HCT116 (cell line): ENCODE data around the gene COA8. TPM values are rescaled to one million over a fixed set of nuclear protein-coding genes. Genes with fewer than 3 reads are reported as not detected.

Source experiments
- ATAC-seq: fragments of 200-7000 bp; cut with Tn5 transposase; 2 replicates; pipeline ENCODE4 v1.9.1; 2020; ENCODE audit warnings: mild to moderate bottlenecking, moderate library complexity
- BruUV-seq: library from RNA; stranded (reverse); fragments of 400-500 nt; replicated peaks from 2 replicates; lab custom pipeline; 2021; lab: Mats Ljungman, UMichigan
- CTCF ChIA-PET: fragments of 300-600 bp; sonication (Branson Sonifier 250); formaldehyde crosslinking; loops from one replicate; lab custom pipeline; 2021; ENCODE audit warnings: antibody characterized with exemption; lab: Charles Lee
- POLR2A ChIA-PET: fragments of 300-600, 350-600 bp; sonication (Branson Sonifier 250); formaldehyde crosslinking; loops from one replicate; lab custom pipeline; 2021; ENCODE audit warnings: antibody characterized with exemption; lab: Charles Lee
- RAD21 ChIA-PET, 2 experiments: fragments of 300-600 bp; sonication (Branson Sonifier 250); formaldehyde crosslinking; loops; one replicate each; lab custom pipeline; 2023; ENCODE audit warnings: low total read pairs in 2 of 2; ENCODE audit not compliant: uncharacterized antibody in 2 of 2, unreplicated experiment in 2 of 2, low non-redundant PET in 1 of 2; lab: Charles Lee
- DNase-seq: peaks from one replicate; pipeline ENCODE4 v3.0.0-alpha.2; 2010; ENCODE audit warnings: low read depth, low spot score
- H2AFZ ChIP-seq: fragments of 200-600 bp; shearing (Covaris generic), sonication (generic); 2 replicates; pipeline ENCODE4 v1.6.1; 2017; ENCODE audit warnings: low read depth, mixed run types, mixed read lengths, antibody characterized with exemption, low read length; ENCODE audit not compliant: poor library complexity, severe bottlenecking
- H3K27ac ChIP-seq: 2 replicates; pipeline ENCODE4 v1.5.1; 2012; ENCODE audit warnings: low read depth, low read length
- H3K27me3 ChIP-seq: fragments of 200-600 bp; sonication (generic); 2 replicates; pipeline ENCODE4 v1.6.1; 2016; ENCODE audit warnings: mixed run types, low read length, mixed read lengths; ENCODE audit not compliant: insufficient read depth
- H3K36me3 ChIP-seq, 2 experiments: fragments of 200-500 bp in 1 of 2; fragments of 200-600 bp in 1 of 2; sonication (Bioruptor generic) in 1 of 2; sonication (generic) in 1 of 2; 2 replicates each; pipeline versions ENCODE4 v1.5.1 to v1.6.1; 2014 to 2016; ENCODE audit warnings: low read length in 2 of 2, inconsistent platforms in 1 of 2, mixed read lengths in 1 of 2, mixed run types in 1 of 2; ENCODE audit not compliant: insufficient read depth in 2 of 2, control insufficient read depth in 1 of 2
- H3K4me1 ChIP-seq, 2 experiments: fragments of 200-600 bp in 1 of 2; sonication (generic) in 1 of 2; 2 replicates each; pipeline versions ENCODE4 v1.5.1 to v1.6.1; 2012 to 2017; ENCODE audit warnings: low read length in 2 of 2, inconsistent platforms in 1 of 2, mild to moderate bottlenecking in 1 of 2, mixed read lengths in 1 of 2, mixed run types in 1 of 2, moderate library complexity in 1 of 2; ENCODE audit not compliant: insufficient read depth in 2 of 2, control insufficient read depth in 1 of 2
- H3K4me2 ChIP-seq: fragments of 200-600 bp; sonication (generic); 2 replicates; pipeline ENCODE4 v1.6.1; 2017; ENCODE audit warnings: mixed run types, low read length, mixed read lengths
- H3K4me3 ChIP-seq, 2 experiments: fragments of 200-600 bp in 1 of 2; sonication (generic) in 1 of 2; replicated peaks in 1 of 2; 2 replicates each; pipeline ENCODE4 v1.5.1; 2011 to 2016; ENCODE audit warnings: low read length in 2 of 2, control low read depth in 1 of 2, low read depth in 1 of 2, mild to moderate bottlenecking in 1 of 2, mixed read lengths in 1 of 2, mixed run types in 1 of 2
- H3K79me2 ChIP-seq: fragments of 200-600 bp; sonication (generic); 2 replicates; pipeline ENCODE4 v1.6.1; 2017; ENCODE audit warnings: mild to moderate bottlenecking, mixed run types, low read length, moderate library complexity, mixed read lengths; ENCODE audit not compliant: insufficient read depth
- H3K9ac ChIP-seq: fragments of 200-600 bp; sonication (generic); 2 replicates; pipeline ENCODE4 v1.6.1; 2016; ENCODE audit warnings: low read length, mixed read lengths
- H3K9me2 ChIP-seq: fragments of 200-600 bp; sonication (generic), shearing (Covaris generic); 2 replicates; pipeline ENCODE4 v1.6.1; 2017; ENCODE audit warnings: mixed run types, mild to moderate bottlenecking, moderate library complexity; ENCODE audit not compliant: insufficient read depth
- H3K9me3 ChIP-seq, 2 experiments: fragments of 200-500 bp in 1 of 2; fragments of 200-600 bp in 1 of 2; sonication (Bioruptor generic) in 1 of 2; sonication (generic) in 1 of 2; 2 replicates each; pipeline ENCODE4 v1.6.1; 2014 to 2017; ENCODE audit warnings: low read length in 2 of 2, mixed read lengths in 2 of 2, inconsistent platforms in 1 of 2, low read depth in 1 of 2, mild to moderate bottlenecking in 1 of 2, mixed run types in 1 of 2, moderate library complexity in 1 of 2; ENCODE audit not compliant: control insufficient read depth in 1 of 2, insufficient read depth in 1 of 2
- H4K20me1 ChIP-seq: fragments of 200-600 bp; sonication (generic), shearing (Covaris generic); 2 replicates; pipeline ENCODE4 v1.6.1; 2017; ENCODE audit warnings: mixed run types, mild to moderate bottlenecking, moderate library complexity; ENCODE audit not compliant: insufficient read depth
- ELF1 ChIP-seq: IDR thresholded peaks from 2 replicates; pipeline ENCODE4 v1.6.1; 2012; ENCODE audit warnings: low read depth, borderline replicate concordance
- EZH2 ChIP-seq: fragments of 200-600 bp; sonication (generic); IDR thresholded peaks from 2 replicates; pipeline ENCODE4 v1.6.1; 2017; ENCODE audit warnings: antibody characterized with exemption, mixed run types
- JUND ChIP-seq: IDR thresholded peaks from 2 replicates; pipeline ENCODE4 v1.6.1; 2012
- POLR2A ChIP-seq: IDR thresholded peaks from 2 replicates; pipeline ENCODE4 v1.7.0; 2011; ENCODE audit warnings: borderline replicate concordance; ENCODE audit not compliant: insufficient read depth, insufficient read length; ENCODE audit errors: extremely low read depth
- RAD21 ChIP-seq: IDR thresholded peaks from 2 replicates; pipeline ENCODE4 v1.6.1; 2012; ENCODE audit warnings: low read depth, mild to moderate bottlenecking
- REST ChIP-seq: IDR thresholded peaks from 2 replicates; pipeline ENCODE4 v1.6.1; 2012; ENCODE audit warnings: low read depth
- ZFX ChIP-seq: fragments of 450-650 bp; IDR thresholded peaks from 2 replicates; pipeline ENCODE4 v1.6.1; 2017
- ZNF274 ChIP-seq: fragments of 200-500 bp; sonication (Bioruptor generic); IDR thresholded peaks from 2 replicates; pipeline ENCODE4 v1.6.1; 2014; ENCODE audit warnings: mild to moderate bottlenecking, low read depth, low read length, inconsistent platforms
- intact Hi-C: fragments of 100-400 bp; cut with micrococcal nuclease; formaldehyde crosslinking; loops from 2 replicates; pipeline ENCODE4 v1.10.0; 2022
- total RNA-seq: library from RNA; stranded (reverse); gene quantifications from one replicate; pipeline ENCODE4 v1.2.1, GENCODE V29; 2021; ENCODE audit not compliant: unreplicated experiment
- TF ChIP-seq, protein P1 (sequence below): IDR thresholded peaks from 2 replicates; pipeline ENCODE4 v1.6.1; 2012
- TF ChIP-seq, protein P2 (sequence below), 3 experiments: fragments of 200-600 bp in 1 of 3; sonication (generic) in 1 of 3; IDR thresholded peaks in 2 of 3; conservative IDR thresholded peaks in 1 of 3; 2 replicates each; pipeline ENCODE4 v1.5.1; 2012 to 2017; ENCODE audit warnings: low read depth in 2 of 3, low read length in 2 of 3, antibody characterized with exemption in 1 of 3, borderline replicate concordance in 1 of 3, control low read depth in 1 of 3, mild to moderate bottlenecking in 1 of 3, mixed read lengths in 1 of 3, mixed run types in 1 of 3, moderate library complexity in 1 of 3; ENCODE audit not compliant: insufficient read depth in 1 of 3
- TF ChIP-seq, protein P3 (sequence below): IDR thresholded peaks from 2 replicates; pipeline ENCODE4 v1.6.1; 2012

COA8 gene
- total RNA-seq, 1 experiment from 2014 or later: 29.4 TPM

- H3K4me1 ChIP-seq: peaks cover 0 to 4% of the 10 kb centered on the region in 2 experiments; a peak in 2 of 4 replicates
- H3K9ac ChIP-seq: no peak overlapping the region
- H3K9me2 ChIP-seq: no peaks in the 10 kb centered on the region
- H4K20me1 ChIP-seq: no peaks in the 10 kb centered on the region
- no TSS peak for BruUV-seq
- DNase-seq (no peak), ATAC-seq (no peak)
- CTCF ChIA-PET: no interaction called here
- H3K4me3 ChIP-seq: no peak overlapping the region
- H3K27me3 ChIP-seq: no peaks in the 10 kb centered on the region
- no peaks in the 10 kb centered on the region; a peak in 1 of 4 replicates for H3K36me3 ChIP-seq
- RAD21 ChIA-PET: no interaction called here
- H3K4me2 ChIP-seq: no peak overlapping the region
- H3K9me3 ChIP-seq: no peaks in the 10 kb centered on the region
- intact Hi-C loops: no loop called here
- POLR2A ChIA-PET: no interaction called here
- H2AFZ ChIP-seq: no peak overlapping the region
- H3K79me2 ChIP-seq: peaks cover 99% of the 10 kb centered on the region
- H3K27ac ChIP-seq: no peak overlapping the region
- TF ChIP-seq ZNF274 (no peak), POLR2A (no peak), EZH2 (no peak), REST (no peak), RAD21 (no peak), ELF1 (no peak), ZFX (no peak), JUND (no peak)
- TF ChIP-seq, protein P1, sequence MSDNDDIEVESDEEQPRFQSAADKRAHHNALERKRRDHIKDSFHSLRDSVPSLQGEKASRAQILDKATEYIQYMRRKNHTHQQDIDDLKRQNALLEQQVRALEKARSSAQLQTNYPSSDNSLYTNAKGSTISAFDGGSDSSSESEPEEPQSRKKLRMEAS: no peak
- TF ChIP-seq, protein P2, sequence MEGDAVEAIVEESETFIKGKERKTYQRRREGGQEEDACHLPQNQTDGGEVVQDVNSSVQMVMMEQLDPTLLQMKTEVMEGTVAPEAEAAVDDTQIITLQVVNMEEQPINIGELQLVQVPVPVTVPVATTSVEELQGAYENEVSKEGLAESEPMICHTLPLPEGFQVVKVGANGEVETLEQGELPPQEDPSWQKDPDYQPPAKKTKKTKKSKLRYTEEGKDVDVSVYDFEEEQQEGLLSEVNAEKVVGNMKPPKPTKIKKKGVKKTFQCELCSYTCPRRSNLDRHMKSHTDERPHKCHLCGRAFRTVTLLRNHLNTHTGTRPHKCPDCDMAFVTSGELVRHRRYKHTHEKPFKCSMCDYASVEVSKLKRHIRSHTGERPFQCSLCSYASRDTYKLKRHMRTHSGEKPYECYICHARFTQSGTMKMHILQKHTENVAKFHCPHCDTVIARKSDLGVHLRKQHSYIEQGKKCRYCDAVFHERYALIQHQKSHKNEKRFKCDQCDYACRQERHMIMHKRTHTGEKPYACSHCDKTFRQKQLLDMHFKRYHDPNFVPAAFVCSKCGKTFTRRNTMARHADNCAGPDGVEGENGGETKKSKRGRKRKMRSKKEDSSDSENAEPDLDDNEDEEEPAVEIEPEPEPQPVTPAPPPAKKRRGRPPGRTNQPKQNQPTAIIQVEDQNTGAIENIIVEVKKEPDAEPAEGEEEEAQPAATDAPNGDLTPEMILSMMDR (IDR thresholded peaks at IDR 0.05 in 2 of 3, conservative IDR thresholded peaks at IDR 0.05 in 1 of 3; ENCODE audit: borderline replicate concordance in 1 of 3, insufficient read depth in 1 of 3, low read depth in 2 of 3, low read length in 2 of 3): no peak
- TF ChIP-seq, protein P3, sequence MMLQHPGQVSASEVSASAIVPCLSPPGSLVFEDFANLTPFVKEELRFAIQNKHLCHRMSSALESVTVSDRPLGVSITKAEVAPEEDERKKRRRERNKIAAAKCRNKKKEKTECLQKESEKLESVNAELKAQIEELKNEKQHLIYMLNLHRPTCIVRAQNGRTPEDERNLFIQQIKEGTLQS: no peak
These were observed 75.8 kb downstream of the COA8 start for GRCh38 chr14:103638594-103638993.

Other genes with a start within 250 kb of the COA8 start
- gene EIF5, start 228.7 kb upstream of the COA8 start, total RNA-seq: 238 TPM
- 72.5 TPM for gene MARK3, start 177.5 kb upstream of the COA8 start, total RNA-seq
- 605 TPM for gene CKB, start 40.1 kb upstream of the COA8 start, total RNA-seq
- gene TRMT61A, start 33.8 kb upstream of the COA8 start, total RNA-seq: 14.9 TPM
- gene BAG5, start 303 bp upstream of the COA8 start, total RNA-seq: 27.0 TPM
- 121 TPM for gene KLC1, start 66.3 kb downstream of the COA8 start, total RNA-seq
- gene XRCC3, start 152.5 kb downstream of the COA8 start, total RNA-seq: 48.7 TPM
- 31.3 TPM for gene ZFYVE21, start 152.8 kb downstream of the COA8 start, total RNA-seq